ENCODE data around the gene PDZD7. TPM values are rescaled to one million over a fixed set of nuclear protein-coding genes. Genes with fewer than 3 reads are reported as not detected.

Gene PDZD7
- total RNA-seq, 1 donor from 2014 or later: 1.5 TPM

DNA sequence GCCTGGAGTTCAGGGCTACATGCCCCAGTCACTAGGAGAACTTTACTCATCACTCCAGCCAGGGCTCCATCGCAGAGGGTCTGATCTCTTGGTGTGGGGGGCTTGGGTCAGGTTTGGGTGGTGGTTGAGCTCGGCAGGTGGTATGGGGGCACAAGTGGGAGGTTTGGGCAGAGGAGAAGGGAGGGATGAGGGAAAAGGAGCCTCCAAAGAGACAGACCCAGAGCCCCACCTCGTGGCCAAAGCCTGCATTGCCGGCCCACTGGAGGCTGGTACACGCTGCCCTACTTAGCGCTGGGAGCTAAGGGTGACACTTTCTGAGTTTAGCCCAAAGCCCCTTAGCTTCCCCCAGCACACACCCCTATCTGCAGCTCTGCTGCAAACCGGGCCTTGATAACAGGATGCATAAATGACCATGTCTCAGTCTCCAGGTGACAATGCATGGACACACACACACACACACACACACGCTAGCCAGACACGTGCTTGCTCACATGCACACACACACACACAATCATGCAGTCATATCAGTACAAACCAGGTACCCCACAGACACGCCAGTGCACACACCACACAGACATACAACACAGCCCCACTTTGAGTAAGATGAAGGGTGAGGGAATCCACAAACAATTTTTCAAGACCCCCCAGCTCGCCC lies 16.6 kb downstream of the PDZD7 start:
- TF ChIP-seq, protein P1, sequence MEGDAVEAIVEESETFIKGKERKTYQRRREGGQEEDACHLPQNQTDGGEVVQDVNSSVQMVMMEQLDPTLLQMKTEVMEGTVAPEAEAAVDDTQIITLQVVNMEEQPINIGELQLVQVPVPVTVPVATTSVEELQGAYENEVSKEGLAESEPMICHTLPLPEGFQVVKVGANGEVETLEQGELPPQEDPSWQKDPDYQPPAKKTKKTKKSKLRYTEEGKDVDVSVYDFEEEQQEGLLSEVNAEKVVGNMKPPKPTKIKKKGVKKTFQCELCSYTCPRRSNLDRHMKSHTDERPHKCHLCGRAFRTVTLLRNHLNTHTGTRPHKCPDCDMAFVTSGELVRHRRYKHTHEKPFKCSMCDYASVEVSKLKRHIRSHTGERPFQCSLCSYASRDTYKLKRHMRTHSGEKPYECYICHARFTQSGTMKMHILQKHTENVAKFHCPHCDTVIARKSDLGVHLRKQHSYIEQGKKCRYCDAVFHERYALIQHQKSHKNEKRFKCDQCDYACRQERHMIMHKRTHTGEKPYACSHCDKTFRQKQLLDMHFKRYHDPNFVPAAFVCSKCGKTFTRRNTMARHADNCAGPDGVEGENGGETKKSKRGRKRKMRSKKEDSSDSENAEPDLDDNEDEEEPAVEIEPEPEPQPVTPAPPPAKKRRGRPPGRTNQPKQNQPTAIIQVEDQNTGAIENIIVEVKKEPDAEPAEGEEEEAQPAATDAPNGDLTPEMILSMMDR (IDR thresholded peaks at IDR 0.05; ENCODE audit: partially characterized antibody, unreplicated experiment): peak; percentile 76
- peak; percentile 93 for DNase-seq
- Mint-ChIP-seq H3K4me3 (ENCODE audit: unreplicated experiment) (no peak overlapping the region), H3K9me3 (ENCODE audit: unreplicated experiment) (peaks cover 19% of the 10 kb centered on the region), H3K4me1 (ENCODE audit: low read depth, unreplicated experiment) (peaks cover 18% of the 10 kb centered on the region), H3K27me3 (ENCODE audit: unreplicated experiment) (peaks cover 14% of the 10 kb centered on the region), H3K27ac (ENCODE audit: unreplicated experiment) (peak overlapping the region; percentile 8), H3K36me3 (ENCODE audit: unreplicated experiment) (no peaks in the 10 kb centered on the region)

DNA sequence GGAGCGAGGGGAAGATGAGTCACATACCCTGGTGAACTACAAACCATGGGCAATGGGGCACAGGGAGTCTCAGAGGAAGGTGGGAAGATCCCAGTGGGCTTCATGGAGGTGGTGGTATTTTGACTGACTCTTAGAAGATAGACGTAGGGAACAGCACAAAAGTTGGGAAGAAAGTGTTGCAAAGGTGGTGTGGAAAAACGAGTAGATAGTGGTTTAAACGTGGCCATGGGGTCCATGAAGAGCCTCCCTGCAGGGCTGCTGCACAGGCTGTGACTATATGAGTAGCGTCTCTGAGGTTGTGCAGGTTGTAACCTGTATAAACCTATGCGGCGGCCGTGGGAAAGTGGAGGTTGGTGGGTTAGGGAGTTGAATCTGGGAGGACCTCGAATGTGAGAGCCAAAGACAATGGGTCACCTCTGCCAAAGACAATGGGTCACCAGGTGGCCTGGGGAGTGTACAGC lies 17.5 kb downstream of the PDZD7 start:
- Mint-ChIP-seq H3K27me3 (ENCODE audit: unreplicated experiment) (peaks cover 11% of the 10 kb centered on the region), H3K9me3 (ENCODE audit: unreplicated experiment) (peaks cover 17% of the 10 kb centered on the region), H3K4me1 (ENCODE audit: low read depth, unreplicated experiment) (peaks cover 17% of the 10 kb centered on the region), H3K4me3 (ENCODE audit: unreplicated experiment) (peak overlapping the region; percentile 1), H3K27ac (ENCODE audit: unreplicated experiment) (no peak overlapping the region), H3K36me3 (ENCODE audit: unreplicated experiment) (no peaks in the 10 kb centered on the region)
- TF ChIP-seq, protein P1 (IDR thresholded peaks at IDR 0.05; ENCODE audit: partially characterized antibody, unreplicated experiment): no peak
- no peak for DNase-seq

DNA sequence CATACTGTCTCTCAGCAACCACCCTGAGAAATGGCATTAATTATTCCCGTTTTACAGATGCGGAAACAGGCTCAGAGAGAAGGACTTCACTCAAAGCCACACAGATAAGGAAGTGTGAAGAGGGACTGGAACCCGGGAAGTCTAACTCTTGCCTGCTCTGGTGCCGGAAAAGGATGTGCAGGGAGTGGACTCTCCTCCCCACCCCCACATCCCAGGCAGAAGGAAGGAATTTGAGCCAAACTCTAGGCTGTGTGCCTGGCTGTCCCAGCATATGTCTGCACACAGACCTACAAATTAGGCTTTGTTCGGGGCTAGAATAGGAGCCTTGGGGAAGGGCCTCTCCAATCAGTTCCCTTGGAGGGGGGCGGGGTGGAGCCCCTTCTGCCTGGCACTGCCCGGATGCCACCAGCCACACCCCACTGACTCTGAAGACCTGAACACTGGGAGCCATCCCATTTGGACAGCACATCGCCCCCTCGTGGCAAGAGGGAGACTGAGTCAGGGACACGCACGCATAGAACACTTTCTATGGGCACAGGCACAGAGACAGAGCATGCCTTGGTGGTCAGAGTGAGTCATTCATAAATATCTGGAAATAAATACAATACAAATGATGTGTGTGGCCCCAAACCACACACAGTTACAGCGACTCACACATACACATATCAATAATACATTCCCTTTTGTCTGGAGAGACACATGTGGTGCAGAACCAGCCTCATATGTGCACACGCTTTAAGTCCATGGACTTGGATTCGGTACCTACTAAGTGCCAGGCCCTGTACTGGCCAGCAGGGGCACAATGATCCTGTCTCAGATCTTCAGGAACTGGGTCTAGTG lies 18.2 kb downstream of the PDZD7 start:
- TF ChIP-seq, protein P1 (IDR thresholded peaks at IDR 0.05; ENCODE audit: partially characterized antibody, unreplicated experiment): peak; percentile 84
- peaks cover 15% of the 10 kb centered on the region for H3K9me3 Mint-ChIP-seq (ENCODE audit: unreplicated experiment)
- peaks cover 10% of the 10 kb centered on the region for H3K27me3 Mint-ChIP-seq (ENCODE audit: unreplicated experiment)
- no peaks in the 10 kb centered on the region for H3K36me3 Mint-ChIP-seq (ENCODE audit: unreplicated experiment)
- DNase-seq: peak; percentile 86
- H3K4me3 Mint-ChIP-seq (ENCODE audit: unreplicated experiment): no peak overlapping the region
- peaks cover 17% of the 10 kb centered on the region for H3K4me1 Mint-ChIP-seq (ENCODE audit: low read depth, unreplicated experiment)
- peak overlapping the region; percentile 26 for H3K27ac Mint-ChIP-seq (ENCODE audit: unreplicated experiment)

DNA sequence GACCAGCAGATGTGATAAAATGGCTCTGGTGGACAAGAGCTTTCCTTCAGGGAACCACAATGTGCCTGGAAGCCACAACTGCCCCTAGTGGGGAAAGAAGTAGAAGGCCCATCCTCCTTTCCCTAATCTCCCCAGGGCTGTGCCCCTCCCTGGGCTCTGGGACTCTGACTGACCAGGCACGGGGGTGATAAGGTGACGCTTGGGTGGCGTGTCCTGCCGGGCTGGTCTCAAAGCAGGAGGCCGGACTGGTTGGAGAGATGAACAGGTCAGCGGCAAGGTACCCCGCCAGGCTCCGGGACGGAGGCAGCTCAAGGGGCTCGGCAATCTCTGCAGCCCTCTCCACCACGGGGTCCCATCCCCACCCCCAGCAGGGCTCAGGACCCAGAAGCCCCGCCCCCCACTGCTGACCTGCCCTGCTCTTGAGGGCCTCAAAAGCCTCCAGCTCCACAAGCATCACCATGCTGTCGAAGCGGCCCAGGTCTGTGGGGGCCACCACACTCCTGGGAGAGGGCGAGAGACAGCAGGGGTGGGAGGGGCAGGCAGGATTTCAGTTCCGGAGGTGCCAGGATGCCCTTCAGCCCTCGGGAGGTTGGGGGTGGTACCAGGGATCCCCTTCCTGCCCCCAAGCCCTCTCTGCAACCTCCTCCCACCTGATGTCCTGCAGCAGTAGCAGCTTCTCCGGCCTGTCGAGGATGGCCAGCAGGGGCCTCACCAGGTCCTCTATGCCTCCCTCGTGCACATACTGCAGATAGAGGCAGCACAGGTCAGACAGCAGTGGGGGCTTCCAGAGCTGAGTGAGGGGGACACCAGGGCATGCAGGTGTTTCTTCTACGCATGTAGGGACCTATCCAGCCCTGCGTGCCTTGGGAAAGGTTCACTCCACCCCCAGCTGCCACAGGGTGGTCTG lies 19.2 kb downstream of the PDZD7 start:
- H3K9me3 Mint-ChIP-seq (ENCODE audit: unreplicated experiment): peaks cover 14% of the 10 kb centered on the region
- H3K4me1 Mint-ChIP-seq (ENCODE audit: low read depth, unreplicated experiment): peaks cover 18% of the 10 kb centered on the region
- H3K4me3 Mint-ChIP-seq (ENCODE audit: unreplicated experiment): no peak overlapping the region
- TF ChIP-seq, protein P1 (IDR thresholded peaks at IDR 0.05; ENCODE audit: partially characterized antibody, unreplicated experiment): no peak
- no peak for DNase-seq
- no peaks in the 10 kb centered on the region for H3K36me3 Mint-ChIP-seq (ENCODE audit: unreplicated experiment)
- no peak overlapping the region for H3K27ac Mint-ChIP-seq (ENCODE audit: unreplicated experiment)
- H3K27me3 Mint-ChIP-seq (ENCODE audit: unreplicated experiment): peaks cover 10% of the 10 kb centered on the region
